NCI-H1436 treated with DMSO at 0.1 percent for 48 hours (cell line): Measurements from ENCODE around the gene FNBP1.

ENCODE experiments used
- DNase-seq: peaks from one replicate; lab custom pipeline; 2025; lab: John Stamatoyannopoulos, UW

The FNBP1 gene

DNA sequence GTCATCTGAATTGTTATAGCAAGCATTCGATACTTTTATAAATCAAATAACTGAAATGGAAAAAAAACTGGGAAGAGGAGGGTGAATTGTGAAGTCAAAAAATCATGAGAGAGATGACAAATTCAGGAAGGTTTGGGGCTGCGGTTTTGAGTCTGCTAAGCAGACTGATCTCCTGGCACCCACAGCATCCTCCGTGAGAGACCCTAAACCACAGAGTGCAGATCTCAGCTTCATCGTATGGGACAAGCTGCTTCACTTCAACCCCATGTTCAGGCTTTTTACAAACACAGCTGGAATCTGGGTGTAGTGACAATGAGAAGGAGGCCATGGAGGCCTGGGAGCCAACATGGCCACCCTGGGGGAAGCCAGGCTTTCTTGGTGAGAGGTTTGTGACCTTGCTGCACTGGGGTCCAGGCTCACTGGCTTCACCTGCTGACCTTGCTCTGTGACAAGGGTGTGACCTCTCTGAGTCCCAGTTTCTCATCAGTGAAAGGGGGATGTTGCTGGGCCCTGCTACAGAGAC, 188.3 kb downstream of the FNBP1 start:
- DNase-seq, result no peak

DNA sequence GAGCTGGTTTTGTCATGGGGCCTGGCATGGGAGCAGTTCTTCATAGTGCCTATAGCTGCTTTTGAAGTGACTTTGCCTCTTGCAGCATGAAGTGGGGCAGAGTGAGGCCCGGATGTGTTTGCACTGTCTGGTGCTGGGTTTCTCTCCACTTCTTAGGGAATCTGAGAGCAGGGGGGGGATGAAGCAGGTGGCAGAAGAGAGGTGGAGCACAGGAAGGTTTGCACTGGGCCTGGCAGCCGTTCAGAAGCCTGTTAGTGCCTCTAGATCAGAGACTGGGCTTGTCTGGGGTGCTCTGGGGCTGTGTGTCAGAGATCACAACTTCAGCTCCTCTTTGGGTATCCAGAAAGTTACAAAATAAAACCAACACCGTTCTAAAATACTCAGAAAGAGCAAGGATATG, 189.4 kb downstream of the FNBP1 start:
- DNase-seq, result no peak

DNA sequence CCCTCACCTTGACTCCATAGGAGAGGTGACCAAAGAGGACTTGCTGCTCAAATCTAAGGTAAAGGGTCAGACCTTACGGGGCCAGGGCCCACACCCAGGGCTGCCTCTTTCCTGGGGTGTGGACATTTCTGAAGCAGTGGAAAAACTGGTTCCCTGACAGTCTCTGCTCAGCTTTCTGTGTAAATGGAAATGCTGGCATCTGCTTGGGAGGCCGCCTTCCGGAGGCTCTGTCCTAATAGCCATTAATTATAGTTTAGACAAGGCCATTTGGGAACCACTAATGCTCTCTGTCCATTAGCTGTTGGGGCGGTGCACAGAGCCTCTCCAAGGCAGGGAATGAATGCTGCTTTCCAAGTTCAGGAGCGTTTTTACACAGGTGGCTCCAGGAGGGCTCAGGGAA, 190.4 kb downstream of the FNBP1 start:
- DNase-seq, result no peak

DNA sequence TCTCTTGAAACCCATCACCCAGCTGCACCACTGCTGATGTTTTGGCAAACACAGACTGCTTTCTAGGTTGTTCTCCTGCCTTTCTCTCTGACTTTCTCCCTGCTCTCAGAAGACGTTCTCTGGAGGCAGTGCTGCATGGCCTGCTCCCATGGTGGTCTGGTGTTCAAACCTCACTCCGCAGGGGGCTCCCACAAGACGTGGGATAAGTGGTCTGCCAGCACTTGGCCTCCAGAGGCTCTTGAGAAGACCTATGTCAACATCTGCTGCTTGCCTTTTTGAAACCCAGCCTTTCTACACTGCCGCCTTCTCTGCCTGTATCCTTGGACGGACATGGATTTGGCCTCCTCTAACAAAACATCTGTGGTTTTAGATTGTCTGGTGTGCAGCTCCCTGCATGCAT, 191.2 kb downstream of the FNBP1 start:
- DNase-seq, result no peak

DNA sequence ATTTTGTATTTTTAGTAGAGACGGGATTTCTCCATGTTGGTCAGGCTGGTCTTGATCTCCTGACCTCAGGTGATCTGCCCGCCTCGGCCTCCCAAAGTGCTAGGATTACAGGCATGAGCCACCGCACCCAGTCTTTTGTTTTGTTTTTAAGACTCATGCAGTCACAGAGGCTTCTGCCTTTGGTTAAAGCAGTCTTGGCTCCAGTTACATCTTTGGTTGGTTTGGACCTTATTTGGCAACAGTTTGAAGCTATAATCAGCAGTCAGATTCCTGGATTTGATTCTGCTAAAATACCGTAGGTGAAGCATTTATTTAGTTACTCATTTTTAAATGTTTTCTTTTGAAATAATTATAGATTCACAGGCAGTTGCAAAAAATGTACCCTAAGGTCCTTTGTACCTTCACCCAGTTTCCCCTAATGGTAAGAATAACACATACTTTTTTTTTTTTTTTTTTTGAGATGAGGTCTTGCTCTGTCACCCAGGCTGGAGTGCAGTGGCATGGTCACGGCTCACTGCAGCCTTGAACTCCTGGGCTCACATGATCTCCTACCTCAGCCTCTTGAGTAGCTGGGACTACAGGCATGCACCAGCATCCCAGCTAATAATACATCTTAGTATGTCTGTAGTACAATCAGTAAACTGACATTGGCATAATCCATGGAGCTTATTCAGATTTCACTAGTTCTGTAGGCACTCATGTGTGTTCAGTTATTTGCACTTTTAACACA, 192.0 kb downstream of the FNBP1 start:
- DNase-seq, result no peak

DNA sequence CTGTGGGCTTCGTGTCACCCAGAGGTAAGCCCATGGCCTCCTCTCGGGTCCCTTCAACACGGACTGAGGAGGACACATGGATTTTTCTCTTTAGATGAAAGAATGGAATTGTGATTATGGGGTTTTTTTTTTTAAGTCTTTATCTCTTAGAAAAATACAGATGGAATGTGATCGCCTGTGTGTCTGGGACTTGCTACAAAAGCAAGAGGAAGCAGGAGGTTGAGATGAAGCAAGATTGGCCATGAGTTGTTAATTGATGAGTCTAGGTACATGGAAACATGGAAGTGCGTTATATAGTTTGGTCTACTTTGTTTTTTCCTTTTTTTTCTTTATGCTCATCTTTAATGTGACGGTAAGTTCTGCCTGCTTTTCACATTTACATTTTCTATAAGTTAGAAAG, 193.1 kb downstream of the FNBP1 start:
- no peak for DNase-seq

DNA sequence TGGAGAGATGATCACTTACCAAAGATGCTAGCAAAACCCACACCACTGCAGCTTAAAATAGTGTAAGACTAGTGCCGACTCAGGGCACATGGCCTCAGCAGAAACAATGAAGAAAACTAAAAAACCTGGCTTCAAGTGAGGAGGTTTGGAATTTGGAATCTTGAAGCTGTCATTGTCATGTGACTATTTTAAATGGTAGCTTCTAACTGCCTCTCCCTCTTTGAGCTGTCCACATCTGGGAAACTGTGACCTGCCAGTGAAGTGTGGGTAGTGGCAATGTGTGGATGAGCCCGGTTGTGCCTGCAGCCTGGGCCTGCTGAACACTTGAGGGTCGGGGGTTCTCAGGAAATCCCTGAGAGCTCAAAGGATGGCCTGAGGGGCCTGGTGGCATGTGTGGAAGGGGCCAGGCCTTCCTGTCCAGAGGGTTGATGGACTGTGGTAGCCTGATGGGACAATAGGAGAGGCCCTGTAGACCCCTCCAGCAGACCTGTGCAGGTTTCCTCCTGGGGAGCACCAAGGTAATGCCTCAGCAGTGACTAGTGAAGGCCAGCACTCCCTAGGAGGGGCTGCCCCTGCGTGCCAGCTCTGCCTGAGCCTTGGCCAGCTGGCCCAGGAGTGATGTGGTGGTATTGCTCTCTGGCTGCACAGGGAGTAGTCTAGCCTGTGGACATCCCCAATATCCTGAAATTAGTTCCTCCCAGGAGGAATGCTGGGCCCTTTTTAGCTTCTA, 194.1 kb downstream of the FNBP1 start:
- DNase-seq, result no peak

DNA sequence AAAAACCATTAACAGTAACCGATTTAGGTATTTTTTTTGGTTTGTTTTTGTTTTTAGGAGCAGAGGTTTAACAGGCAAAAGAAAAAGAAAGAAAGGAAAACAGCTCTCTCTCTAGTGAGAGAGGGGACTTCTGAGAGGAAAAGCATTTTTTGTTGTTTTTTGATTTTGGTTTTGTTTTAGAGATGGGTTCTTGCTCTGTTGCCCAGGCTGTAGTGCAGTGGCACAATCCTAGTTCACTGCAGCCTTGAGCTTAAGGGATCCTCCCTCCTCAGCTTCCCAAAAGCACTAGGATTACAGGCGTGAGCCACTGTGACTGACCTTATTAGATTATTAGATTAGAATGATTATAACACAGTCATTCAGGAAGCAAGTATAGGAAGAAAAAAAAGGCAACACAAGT, 197.6 kb downstream of the FNBP1 start:
- no peak for DNase-seq

DNA sequence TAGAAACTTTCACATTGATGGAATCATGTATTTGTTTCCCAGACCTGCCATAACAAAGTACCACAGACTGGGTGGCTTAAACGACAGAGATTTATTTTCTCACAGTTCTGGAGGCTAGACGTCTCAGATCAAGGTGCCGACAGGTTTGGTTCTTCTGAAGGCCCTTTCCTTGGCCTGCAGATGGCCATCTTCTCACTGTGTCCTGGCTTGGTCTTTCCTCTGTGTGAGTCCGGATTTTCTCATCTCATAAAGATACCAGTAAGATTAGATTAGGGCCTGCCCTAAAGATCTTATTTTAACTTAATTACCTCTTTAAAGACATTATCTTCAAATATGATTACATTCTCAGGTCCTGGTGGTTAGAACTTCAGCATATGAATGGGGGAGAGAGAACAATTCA, 201.9 kb downstream of the FNBP1 start:
- DNase-seq, result no peak

DNA sequence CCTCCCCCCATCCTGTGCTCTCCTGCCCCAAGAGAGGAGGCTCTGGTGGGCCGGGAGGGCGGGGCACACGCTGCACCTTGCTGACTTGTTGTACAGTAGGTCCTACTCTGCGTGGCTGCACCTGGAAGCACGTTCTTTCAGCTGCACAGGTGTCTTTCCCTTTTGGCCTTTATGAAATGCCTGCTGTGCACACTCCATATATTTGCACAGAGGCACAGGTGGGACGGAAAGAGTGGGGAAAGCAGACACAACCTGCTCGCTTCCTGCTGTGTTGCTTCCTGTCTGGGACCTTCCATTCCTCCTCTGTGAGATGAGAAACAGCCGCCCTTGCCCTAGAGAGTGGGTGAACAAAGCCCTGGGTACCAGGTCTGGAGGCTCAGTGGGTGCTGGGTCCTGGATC, 203.0 kb downstream of the FNBP1 start:
- DNase-seq, result no peak

DNA sequence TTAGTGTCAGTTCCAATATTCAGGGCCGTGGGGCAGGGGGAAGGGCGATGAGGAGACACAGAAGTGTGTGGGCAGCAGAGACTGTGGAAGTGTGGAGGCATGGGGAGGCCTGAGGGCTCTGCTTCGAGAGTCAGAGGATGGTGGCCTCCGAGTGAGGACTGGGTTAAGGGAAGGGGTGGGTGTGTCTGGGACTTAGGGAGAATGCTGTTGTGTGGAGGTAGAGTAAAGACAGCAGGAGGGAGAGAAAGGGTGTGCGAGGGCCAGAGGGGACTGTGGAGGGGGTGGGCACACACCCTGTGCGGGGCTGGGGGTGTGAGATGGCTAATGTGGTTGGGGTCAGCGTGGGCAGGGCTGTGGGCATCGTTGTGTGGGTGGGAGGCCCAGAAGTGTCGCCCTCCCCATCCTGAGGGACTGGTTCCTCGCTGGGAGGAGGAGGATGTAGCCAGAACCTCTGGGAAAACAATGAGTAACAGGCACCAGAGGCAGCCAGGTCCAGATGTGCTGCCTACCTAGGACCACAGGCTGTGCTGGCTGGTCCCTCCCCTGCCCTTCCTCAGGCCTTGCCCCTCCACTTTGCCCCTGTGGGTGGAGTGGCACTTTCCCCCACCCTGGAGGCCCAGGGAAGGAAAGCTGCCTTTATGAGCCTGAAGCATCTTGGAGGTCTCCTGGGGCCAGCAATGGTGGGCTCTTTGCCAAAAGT, 203.5 kb downstream of the FNBP1 start:
- no peak for DNase-seq

DNA sequence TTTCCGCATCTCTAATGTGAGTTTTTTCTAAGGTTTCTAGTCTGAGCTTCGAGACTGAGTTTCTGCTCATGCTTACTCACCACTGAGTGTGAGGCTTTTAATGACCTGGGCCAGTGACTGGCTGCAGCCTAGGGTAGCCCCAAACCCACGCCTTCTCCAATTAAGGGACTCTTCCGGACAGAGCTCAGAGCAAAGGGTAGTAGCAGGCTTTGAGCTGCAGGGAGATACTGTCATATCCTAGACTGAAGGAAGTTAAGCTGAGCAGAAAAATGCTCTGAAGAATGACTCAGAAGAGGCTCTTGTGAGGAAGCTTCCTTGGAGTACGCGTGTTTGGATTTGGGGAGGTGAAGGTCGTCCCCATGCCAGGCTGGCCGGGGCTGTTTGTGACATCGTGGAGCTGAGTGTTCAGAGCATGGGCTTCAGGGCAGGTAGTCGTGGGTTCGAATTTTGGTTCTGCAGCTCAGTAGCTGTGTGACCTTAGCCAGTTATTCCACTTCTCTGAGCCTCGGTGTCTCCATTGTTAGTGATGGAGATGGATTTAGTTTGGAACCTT, 204.2 kb downstream of the FNBP1 start:
- no peak for DNase-seq
